ENCODE measurements around the gene ME3. TPM values are rescaled to one million over a fixed set of nuclear protein-coding genes. Genes with fewer than 3 reads are reported as not detected.

ME3 gene
- total and polyA plus RNA-seq, 4 donors = 1.4 to 7.2 (median 2.3) TPM

- no peak for TF ChIP-seq GABPA (IDR thresholded peaks at IDR 0.05 in 1 of 2, conservative IDR thresholded peaks at IDR 0.05 in 1 of 2)
These were observed 214.0 kb downstream of the ME3 start (continued) for GRCh38 chr11:86458294-86459001.

GRCh38 chr11:86456075-86456939 is 216.1 kb downstream of the ME3 start:
- Histone ChIP-seq H3K27ac (ENCODE audit: low read depth in 1 of 2, low read length in 2 of 2) (no peak overlapping the region), H3K27me3 (ENCODE audit: control insufficient read depth in 4 of 4, insufficient read depth in 4 of 4, low read length in 3 of 4) (no peaks in the 10 kb centered on the region), H3K4me3 (ENCODE audit: low read depth in 1 of 3, low read length in 3 of 3) (no peak overlapping the region), H3K9me3 (ENCODE audit: control insufficient read depth in 4 of 4, low read length in 3 of 4) (no peaks in the 10 kb centered on the region), H3K36me3 (ENCODE audit: control insufficient read depth in 4 of 4, insufficient read depth in 3 of 4, low read depth in 1 of 4, low read length in 3 of 4) (no peaks in the 10 kb centered on the region), H3K9ac (ENCODE audit: low read depth in 1 of 2, low read length in 2 of 2) (no peak overlapping the region), H3K4me1 (ENCODE audit: control insufficient read depth in 4 of 4, insufficient read depth in 4 of 4, low read length in 3 of 4) (no peaks in the 10 kb centered on the region)
- DNase-seq (ENCODE audit: low spot score) = peak; percentile 79
- WGBS = 14% methylated on average over 9 of the region's 9 CpGs
- TF ChIP-seq RXRA (IDR thresholded peaks at IDR 0.05) (peak in 1 of 2 donors; percentile 18), RAD21 (IDR thresholded peaks at IDR 0.05) (peak; percentile 99 to 100), CTCF (IDR thresholded peaks at IDR 0.05; ENCODE audit: low read depth, low read length, missing input control) (peak; percentile 91), NR2F2 (IDR thresholded peaks at IDR 0.05) (peak; percentile 94), ZBTB33 (IDR thresholded peaks at IDR 0.05) (no peak)

GRCh38 chr11:86453290-86454030 is 219.0 kb downstream of the ME3 start:
- no peaks in the 10 kb centered on the region for H3K36me3 ChIP-seq (ENCODE audit: control insufficient read depth in 4 of 4, insufficient read depth in 3 of 4, low read depth in 1 of 4, low read length in 3 of 4)
- H3K27ac ChIP-seq (ENCODE audit: low read depth in 1 of 2, low read length in 2 of 2) = no peak overlapping the region
- H3K9me3 ChIP-seq (ENCODE audit: control insufficient read depth in 4 of 4, low read length in 3 of 4) = no peaks in the 10 kb centered on the region
- DNase-seq (ENCODE audit: low spot score) = no peak
- no peak for TF ChIP-seq YY1 (IDR thresholded peaks at IDR 0.05)
- no peak for TF ChIP-seq NR2F2 (IDR thresholded peaks at IDR 0.05)
- TF ChIP-seq ZBTB33 (IDR thresholded peaks at IDR 0.05) = no peak
- no peak for TF ChIP-seq SP1 (IDR thresholded peaks at IDR 0.05)
- TF ChIP-seq FOXA2 (IDR thresholded peaks at IDR 0.05) = no peak
- TF ChIP-seq RXRA (IDR thresholded peaks at IDR 0.05) = no peak
- TF ChIP-seq EGR1 (IDR thresholded peaks at IDR 0.05; ENCODE audit: low read depth in 2 of 2) = no peak
- TF ChIP-seq GABPA (IDR thresholded peaks at IDR 0.05 in 1 of 2, conservative IDR thresholded peaks at IDR 0.05 in 1 of 2) = no peak
- TF ChIP-seq HNF4G (IDR thresholded peaks at IDR 0.05) = no peak
- no peak for TF ChIP-seq JUND (IDR thresholded peaks at IDR 0.05)
- no peak for TF ChIP-seq TAF1 (conservative IDR thresholded peaks at IDR 0.05)
- H3K4me1 ChIP-seq (ENCODE audit: control insufficient read depth in 4 of 4, insufficient read depth in 4 of 4, low read length in 3 of 4) = no peaks in the 10 kb centered on the region
- WGBS = 83% methylated on average over 2 of the region's 2 CpGs
- no peak overlapping the region for H3K4me3 ChIP-seq (ENCODE audit: low read depth in 1 of 3, low read length in 3 of 3)
- no peaks in the 10 kb centered on the region for H3K27me3 ChIP-seq (ENCODE audit: control insufficient read depth in 4 of 4, insufficient read depth in 4 of 4, low read length in 3 of 4)
- no peak overlapping the region for H3K9ac ChIP-seq (ENCODE audit: low read depth in 1 of 2, low read length in 2 of 2)

All from liver (tissue), 9 donors.